ENCODE results near the gene FMO1.
"Not testable (repeated sequence)": the region's sequence is repeated elsewhere in the genome, so short reads cannot be mapped to it uniquely, and the experiment has no call there.

Gene FMO1

DNA sequence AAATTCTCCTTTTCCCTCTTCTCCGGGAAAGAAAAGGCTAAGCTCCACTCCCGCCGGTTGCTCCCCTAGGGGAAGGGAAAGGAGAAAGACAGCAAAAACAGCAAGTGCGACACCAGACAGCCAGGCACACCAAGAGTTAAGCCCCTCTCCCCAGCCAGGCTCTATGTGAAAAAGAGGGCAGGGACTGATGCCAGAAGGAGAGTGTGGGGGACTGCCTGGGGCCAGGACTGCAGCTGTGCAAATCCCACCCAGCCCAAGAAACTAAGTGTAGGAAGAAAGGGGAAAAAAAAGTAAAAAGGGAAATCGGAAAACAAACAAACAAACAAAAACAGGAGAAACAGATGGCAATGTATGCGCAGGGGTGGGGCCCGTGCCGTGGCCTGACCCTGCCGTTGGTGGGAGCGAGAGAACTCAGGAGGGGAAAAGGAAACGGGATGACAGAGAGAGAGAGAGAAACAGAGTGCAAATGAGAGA is 27.7 kb upstream of the FMO1 start:
- peak in 1 of 2 experiments; percentile 38 for DNase-seq (ENCODE audit: low spot score in 2 of 2)
- Histone ChIP-seq H3K9me3 (no peaks in the 10 kb centered on the region), H3K4me1 (peaks cover 3% of the 10 kb centered on the region), H3K27me3 (ENCODE audit: low read depth) (no peaks in the 10 kb centered on the region), H3K36me3 (replicated peaks) (no peaks in the 10 kb centered on the region), H3K4me3 (no peak overlapping the region)
- in situ Hi-C loops (cut with MboI; ENCODE audit: low sequenced_read_pairs), result no loop called here

DNA sequence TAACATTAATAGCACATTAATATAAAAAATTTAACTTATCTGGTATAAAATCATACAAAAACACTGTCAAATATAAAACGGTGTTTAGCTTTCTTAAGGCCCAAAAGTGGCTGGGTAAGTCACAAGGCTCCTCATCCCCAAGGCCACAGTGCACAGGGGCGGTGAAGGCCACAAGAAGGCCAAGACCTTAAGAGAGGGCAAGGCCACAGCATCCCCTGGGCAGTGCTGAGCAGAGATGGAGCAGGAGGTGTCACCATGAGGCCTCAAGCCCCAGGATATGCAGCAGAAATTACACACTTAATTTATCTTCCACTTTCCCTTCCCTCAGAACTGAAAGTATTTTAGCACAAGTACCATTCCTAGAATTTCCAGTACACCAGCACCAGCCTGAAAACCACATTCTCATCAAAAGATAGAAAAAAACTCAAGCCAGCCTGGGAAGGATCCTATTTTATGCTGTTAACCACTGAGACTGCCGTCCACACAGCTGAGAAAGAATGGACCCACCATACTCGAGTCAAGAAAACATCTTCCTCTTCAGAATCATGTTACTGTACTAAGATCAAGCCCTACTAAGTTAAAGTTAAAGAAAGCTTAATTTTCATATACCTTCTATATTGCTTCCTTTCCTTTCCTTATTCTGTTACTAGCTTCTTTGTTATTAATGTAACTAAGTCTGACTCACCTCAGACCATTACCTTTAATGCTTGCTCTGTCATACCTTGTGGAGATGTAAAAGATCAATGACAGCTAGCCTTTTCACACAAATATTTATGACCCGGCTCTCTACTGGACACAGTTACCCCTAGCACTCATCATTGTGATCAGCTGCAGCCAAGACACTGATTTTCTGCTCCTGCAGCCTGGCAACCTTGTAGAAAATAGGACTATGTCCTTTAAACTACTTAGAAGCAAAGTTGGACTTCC is 26.4 kb upstream of the FMO1 start:
- DNase-seq (ENCODE audit: low spot score in 2 of 2), result no peak
- H3K4me3 ChIP-seq, result no peak overlapping the region
- in situ Hi-C loops (cut with MboI; ENCODE audit: low sequenced_read_pairs), result no loop called here
- no peaks in the 10 kb centered on the region for H3K9me3 ChIP-seq
- H3K36me3 ChIP-seq (replicated peaks), result no peaks in the 10 kb centered on the region
- no peaks in the 10 kb centered on the region for H3K27me3 ChIP-seq (ENCODE audit: low read depth)
- peaks cover 3% of the 10 kb centered on the region for H3K4me1 ChIP-seq

DNA sequence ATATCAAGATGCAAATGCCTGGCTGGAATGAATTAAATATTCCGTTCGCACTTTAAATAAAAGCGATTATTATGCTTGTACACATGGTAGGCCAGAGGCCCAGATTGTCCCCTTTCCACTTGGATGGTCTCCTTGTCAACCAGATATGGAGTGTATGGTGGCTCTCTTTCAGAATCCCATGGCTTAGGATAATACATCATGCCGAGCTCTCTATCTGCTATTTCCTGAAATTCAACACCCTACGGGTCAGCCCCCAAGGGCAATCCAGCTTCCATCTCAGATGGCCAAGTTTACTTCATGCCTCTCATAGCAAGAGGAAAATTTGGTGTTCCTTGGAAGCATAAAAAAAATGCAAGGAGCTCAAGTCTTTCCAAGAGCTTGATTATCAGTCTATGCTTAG is 25.4 kb upstream of the FMO1 start:
- no peaks in the 10 kb centered on the region for H3K36me3 ChIP-seq (replicated peaks)
- H3K27me3 ChIP-seq (ENCODE audit: low read depth), result no peaks in the 10 kb centered on the region
- DNase-seq (ENCODE audit: low spot score in 2 of 2), result no peak
- H3K4me3 ChIP-seq, result no peak overlapping the region
- peaks cover 3% of the 10 kb centered on the region for H3K4me1 ChIP-seq
- in situ Hi-C loops (cut with MboI; ENCODE audit: low sequenced_read_pairs), result no loop called here
- no peaks in the 10 kb centered on the region for H3K9me3 ChIP-seq

DNA sequence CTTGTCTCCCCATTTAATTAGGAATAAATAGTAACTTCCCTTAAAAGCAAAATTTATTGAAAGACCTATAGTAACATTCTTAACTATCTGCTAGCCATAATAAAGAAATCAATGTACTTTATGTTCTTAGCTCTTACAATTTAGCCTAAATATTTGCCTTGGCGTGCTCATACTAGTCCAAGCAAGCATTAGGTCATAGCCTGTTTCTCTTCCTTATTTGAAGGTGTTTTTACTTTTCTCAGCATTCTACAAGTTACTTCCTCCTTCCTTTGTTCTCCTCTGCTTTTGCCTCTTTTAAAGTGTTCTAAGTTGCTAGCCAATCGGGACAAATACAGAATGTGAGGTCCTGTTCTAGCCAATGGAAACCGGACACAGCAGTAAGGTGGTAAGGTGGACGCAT is 24.0 kb upstream of the FMO1 start:
- H3K4me3 ChIP-seq; H3K4me1 ChIP-seq; H3K9me3 ChIP-seq; H3K36me3 ChIP-seq (replicated peaks); H3K27me3 ChIP-seq (ENCODE audit: low read depth); DNase-seq (ENCODE audit: low spot score in 2 of 2); in situ Hi-C loops (cut with MboI; ENCODE audit: low sequenced_read_pairs): not testable (repeated sequence)

DNA sequence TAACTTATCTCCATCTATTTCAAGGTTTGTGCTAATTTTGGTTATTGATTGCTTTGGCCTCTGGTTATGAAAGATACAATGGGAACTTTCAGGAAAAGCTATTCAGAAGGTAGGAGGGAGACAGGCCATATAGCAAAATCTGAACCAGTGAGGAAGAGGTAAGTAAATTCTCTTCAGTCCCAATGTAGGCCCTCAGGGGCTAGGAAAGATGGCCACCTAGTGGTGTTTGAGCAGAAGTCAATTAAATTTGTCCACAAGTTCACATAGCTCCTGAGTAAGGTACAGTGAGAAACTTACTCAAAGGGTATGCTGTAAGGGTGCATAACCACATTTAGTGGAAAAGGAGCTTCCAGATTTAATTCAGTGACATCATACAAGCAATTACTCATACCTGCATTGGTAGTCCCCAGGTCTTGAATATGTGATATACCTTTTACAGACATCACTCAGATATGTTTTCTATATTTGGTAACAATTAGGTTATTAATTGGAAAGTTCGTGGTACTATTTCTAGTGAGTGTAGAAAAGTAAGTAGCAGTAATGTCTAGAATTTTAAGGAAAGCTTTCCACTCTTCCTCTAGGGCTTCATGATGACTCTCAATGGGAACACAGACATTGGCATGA is 21.4 kb upstream of the FMO1 start:
- peak; percentile 53 to 58 for DNase-seq (ENCODE audit: low spot score in 2 of 2)
- in situ Hi-C loops (cut with MboI; ENCODE audit: low sequenced_read_pairs), result no loop called here

DNA sequence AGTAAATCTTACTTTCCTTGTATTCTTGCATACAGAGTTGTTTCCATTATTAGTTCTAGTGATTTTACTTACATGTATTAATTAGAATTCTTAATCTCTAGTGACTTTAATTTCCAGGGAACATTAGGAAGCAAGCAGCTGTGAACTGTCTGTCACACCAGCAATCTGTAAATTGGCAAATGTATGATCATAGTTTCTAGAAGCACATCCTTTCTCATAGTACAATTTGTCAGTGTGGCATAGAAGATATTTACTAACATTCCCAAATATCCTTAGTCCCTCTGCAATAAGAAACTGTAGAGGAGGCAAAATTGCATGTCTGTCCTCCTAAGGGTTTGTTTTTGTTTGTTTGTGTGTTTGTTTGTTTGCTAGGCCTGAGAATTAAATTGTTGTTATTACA is 17.0 kb upstream of the FMO1 start:
- Histone ChIP-seq H3K36me3 (replicated peaks) (no peaks in the 10 kb centered on the region), H3K4me1 (no peaks in the 10 kb centered on the region), H3K27me3 (ENCODE audit: low read depth) (peaks cover 4% of the 10 kb centered on the region; the same call in 1 of the 2 replicates), H3K9me3 (no peaks in the 10 kb centered on the region), H3K4me3 (no peak overlapping the region)
- no peak for DNase-seq (ENCODE audit: low spot score in 2 of 2)
- in situ Hi-C loops (cut with MboI; ENCODE audit: low sequenced_read_pairs), result no loop called here

More for the DNA sequence above, 21.4 kb upstream of the FMO1 start:
- Histone ChIP-seq H3K4me3 (no peak overlapping the region), H3K4me1 (no peaks in the 10 kb centered on the region), H3K27me3 (ENCODE audit: low read depth) (peaks cover 4% of the 10 kb centered on the region; the same call in 1 of the 2 replicates), H3K36me3 (replicated peaks) (no peaks in the 10 kb centered on the region), H3K9me3 (no peaks in the 10 kb centered on the region)

DNA sequence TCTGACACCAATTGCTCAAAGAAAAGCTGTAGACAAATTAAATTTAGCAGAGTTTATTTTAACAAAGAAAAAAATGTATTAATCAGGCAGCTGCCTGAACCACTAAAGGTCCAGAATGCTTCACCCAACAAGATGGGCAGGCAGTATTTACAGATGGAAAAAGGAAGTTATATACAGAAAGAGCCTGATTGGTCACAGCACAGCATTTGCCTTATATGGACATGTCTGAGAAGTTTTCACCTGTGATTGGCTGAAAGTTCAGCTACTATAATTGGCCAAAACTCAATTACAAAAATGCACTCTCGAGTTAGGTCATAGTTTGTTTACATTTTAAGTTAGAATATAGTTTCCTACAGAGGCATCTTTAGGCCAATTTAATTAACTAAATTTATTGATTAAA is 15.1 kb upstream of the FMO1 start:
- H3K9me3 ChIP-seq, result no peaks in the 10 kb centered on the region
- H3K4me3 ChIP-seq, result no peak overlapping the region
- peaks cover 4% of the 10 kb centered on the region; the same call in 1 of the 2 replicates for H3K27me3 ChIP-seq (ENCODE audit: low read depth)
- H3K4me1 ChIP-seq, result no peaks in the 10 kb centered on the region
- DNase-seq (ENCODE audit: low spot score in 2 of 2), result no peak
- in situ Hi-C loops (cut with MboI; ENCODE audit: low sequenced_read_pairs), result no loop called here
- H3K36me3 ChIP-seq (replicated peaks), result no peaks in the 10 kb centered on the region

DNA sequence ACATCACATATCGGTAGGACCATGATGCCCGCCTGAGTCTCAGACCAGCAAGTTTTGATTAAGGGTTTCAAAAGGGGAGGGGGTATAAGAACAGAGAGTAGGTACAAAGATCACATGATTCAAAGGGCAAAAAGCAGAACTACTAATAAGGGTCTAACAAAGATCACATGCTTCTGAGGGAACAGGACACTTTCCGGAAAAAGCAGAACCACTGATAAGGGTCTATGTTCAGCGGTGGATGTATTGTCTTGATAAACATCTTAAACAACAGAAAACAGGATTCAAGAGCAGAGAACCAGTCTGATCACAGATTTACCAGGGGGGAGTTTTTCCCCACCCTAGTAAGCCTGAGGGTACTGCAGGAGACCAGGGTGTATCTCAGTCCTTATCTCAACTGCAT is 12.1 kb upstream of the FMO1 start:
- H3K4me3 ChIP-seq; DNase-seq (ENCODE audit: low spot score in 2 of 2); in situ Hi-C loops (cut with MboI; ENCODE audit: low sequenced_read_pairs); H3K36me3 ChIP-seq (replicated peaks); H3K9me3 ChIP-seq; H3K27me3 ChIP-seq (ENCODE audit: low read depth); H3K4me1 ChIP-seq: not testable (repeated sequence)

DNA sequence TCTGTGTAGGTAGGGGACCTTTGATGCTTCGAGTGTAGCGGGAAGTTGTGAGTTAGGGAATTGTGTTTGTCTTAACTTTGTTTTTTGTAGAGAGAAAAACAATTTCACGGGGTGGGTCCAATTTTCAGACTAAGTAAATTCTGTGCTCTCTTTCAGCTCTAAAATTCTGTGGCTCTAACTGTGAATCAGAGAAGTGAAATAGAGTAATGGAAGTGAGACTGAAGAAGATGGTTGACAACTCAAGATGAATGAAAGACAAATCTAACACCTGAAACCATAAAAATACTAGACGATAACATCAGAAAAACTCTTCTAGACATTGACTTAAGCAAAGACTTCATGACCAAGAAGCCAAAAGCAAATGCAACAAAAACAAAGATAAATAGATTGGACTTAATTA is 4.4 kb upstream of the FMO1 start:
- peaks cover 6% of the 10 kb centered on the region for H3K27me3 ChIP-seq (ENCODE audit: low read depth)
- in situ Hi-C loops (cut with MboI; ENCODE audit: low sequenced_read_pairs), result no loop called here
- no peaks in the 10 kb centered on the region for H3K9me3 ChIP-seq
- no peak overlapping the region for H3K4me3 ChIP-seq
- no peak for DNase-seq (ENCODE audit: low spot score in 2 of 2)
- H3K4me1 ChIP-seq, result no peaks in the 10 kb centered on the region
- H3K36me3 ChIP-seq (replicated peaks), result no peaks in the 10 kb centered on the region

DNA sequence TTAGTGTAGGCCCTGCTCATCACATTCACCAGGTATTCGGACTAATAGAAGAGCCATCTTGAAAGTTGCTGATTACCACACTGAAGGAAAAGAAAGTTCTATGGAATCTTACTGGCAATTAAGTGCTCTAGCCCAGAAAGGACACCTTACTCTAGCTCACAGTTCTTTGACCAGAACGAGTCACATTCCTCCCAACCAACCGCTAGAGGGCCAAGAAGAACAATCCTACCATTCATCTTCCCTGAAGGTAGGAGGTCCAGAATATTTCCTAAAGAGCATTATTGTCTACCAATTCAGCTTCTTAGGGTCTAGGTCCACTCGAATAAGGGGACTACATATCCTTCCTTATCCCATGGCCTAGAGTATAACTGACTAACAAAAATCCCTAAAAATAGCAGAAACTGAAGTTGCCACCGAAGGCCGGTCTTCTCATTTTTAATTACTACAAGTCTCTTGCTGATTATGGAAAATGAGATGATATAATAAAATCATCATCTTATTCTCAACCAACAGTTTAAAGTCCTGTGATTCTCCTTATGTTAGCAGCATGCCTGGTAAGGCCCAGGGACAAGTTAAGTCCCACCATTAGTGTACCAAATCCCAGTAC is 2.7 kb upstream of the FMO1 start:
- Histone ChIP-seq H3K27me3 (ENCODE audit: low read depth) (peaks cover 20% of the 10 kb centered on the region), H3K9me3 (no peaks in the 10 kb centered on the region), H3K4me1 (no peaks in the 10 kb centered on the region), H3K36me3 (replicated peaks) (no peaks in the 10 kb centered on the region), H3K4me3 (no peak overlapping the region)
- in situ Hi-C loops (cut with MboI; ENCODE audit: low sequenced_read_pairs), result no loop called here
- peak in 1 of 2 experiments; percentile 48 for DNase-seq (ENCODE audit: low spot score in 2 of 2)

DNA sequence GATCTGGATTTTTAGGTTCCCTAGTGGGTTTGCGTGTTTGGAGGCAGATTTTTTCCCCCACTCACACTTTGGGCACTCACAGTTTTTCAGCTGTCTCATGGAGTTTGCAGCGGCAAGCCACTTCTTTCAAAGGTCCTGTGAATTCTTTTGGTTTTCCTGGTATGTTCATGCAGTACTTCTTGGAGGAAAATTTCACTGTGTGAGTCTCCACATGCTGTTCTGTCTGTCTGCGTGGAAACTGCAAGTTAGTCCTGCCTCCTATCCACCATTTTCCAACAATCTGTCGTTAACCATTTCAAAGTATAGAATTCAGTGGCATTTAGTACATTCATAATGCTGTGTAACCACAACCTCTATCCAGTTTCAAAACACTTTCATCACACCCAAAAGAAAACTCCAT is 793 bp upstream of the FMO1 start:
- DNase-seq (ENCODE audit: low spot score in 2 of 2), result no peak
- no peaks in the 10 kb centered on the region for H3K9me3 ChIP-seq
- peaks cover 24% of the 10 kb centered on the region for H3K27me3 ChIP-seq (ENCODE audit: low read depth)
- no peaks in the 10 kb centered on the region for H3K4me1 ChIP-seq
- in situ Hi-C loops (cut with MboI; ENCODE audit: low sequenced_read_pairs), result no loop called here
- no peaks in the 10 kb centered on the region for H3K36me3 ChIP-seq (replicated peaks)
- no peak overlapping the region for H3K4me3 ChIP-seq

DNA sequence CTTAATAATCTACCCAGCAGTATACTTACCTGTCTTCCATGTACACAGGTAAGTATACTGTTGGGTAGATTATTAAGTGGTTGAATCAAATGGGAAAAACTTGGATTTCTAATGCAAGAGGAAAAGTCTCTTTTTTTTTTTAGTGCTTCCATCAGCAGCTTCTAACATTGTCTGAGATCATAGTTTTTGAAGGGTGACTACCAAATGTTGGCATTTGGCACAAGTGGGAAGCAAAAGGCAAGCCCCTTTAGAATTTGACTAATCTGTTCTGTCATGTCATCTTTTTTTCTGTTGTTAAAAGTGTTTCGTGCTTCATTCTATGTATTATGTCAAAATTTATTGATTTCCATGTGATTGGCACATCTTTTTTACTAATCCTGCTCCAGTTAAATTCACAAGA is 547 bp downstream of the FMO1 start:
- Histone ChIP-seq H3K36me3 (replicated peaks) (no peaks in the 10 kb centered on the region), H3K9me3 (no peaks in the 10 kb centered on the region)

DNA sequence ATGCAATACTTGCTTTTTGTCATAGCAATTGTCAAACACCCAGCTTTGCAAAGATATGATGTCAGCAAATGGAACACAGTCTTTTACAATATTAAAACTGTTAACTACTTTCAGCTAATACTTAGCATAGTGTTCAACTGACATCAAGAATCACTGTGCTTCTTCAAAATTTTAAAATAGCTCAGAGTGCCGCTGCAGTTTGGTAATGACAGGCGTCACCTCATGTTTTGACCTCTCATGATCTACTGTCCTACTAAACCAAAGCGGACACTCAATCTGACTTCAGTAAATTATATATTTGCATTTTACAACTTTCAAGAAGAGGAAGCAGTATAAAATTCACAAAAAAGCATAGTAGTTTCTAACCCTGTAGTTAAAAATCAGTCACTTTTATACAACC is 2.0 kb downstream of the FMO1 start:
- Histone ChIP-seq H3K4me1 (no peaks in the 10 kb centered on the region), H3K27me3 (ENCODE audit: low read depth) (peaks cover 25% of the 10 kb centered on the region), H3K4me3 (no peak overlapping the region), H3K36me3 (replicated peaks) (no peaks in the 10 kb centered on the region), H3K9me3 (no peaks in the 10 kb centered on the region)
- no peak for DNase-seq (ENCODE audit: low spot score in 2 of 2)
- in situ Hi-C loops (cut with MboI; ENCODE audit: low sequenced_read_pairs), result no loop called here

More for the DNA sequence above, 547 bp downstream of the FMO1 start:
- DNase-seq (ENCODE audit: low spot score in 2 of 2), result no peak
- Histone ChIP-seq H3K4me1 (no peaks in the 10 kb centered on the region), H3K4me3 (no peak overlapping the region), H3K27me3 (ENCODE audit: low read depth) (peaks cover 24% of the 10 kb centered on the region)
- in situ Hi-C loops (cut with MboI; ENCODE audit: low sequenced_read_pairs), result no loop called here

Measured in HAP-1 (cell line).